H1 (cell line): ENCODE measurements around the gene CWC27. TPM values are rescaled to one million over a fixed set of nuclear protein-coding genes. Genes with fewer than 3 reads are reported as not detected.
A peak's percentile ranks its signal among the peaks of the same experiment; 100 is the strongest.

Source experiments
- CTCF ChIA-PET: fragments of 300-600 bp; sonication (Branson Sonifier 250); formaldehyde crosslinking; loops from one replicate; lab custom pipeline; 2021; ENCODE audit not compliant: partially characterized antibody; lab: Charles Lee
- POLR2A ChIA-PET: fragments of 300-600 bp; sonication (Branson Sonifier 250); formaldehyde crosslinking; loops from one replicate; lab custom pipeline; 2021; ENCODE audit warnings: inconsistent platforms; ENCODE audit not compliant: partially characterized antibody; lab: Charles Lee
- DNase-seq, 2 experiments: peaks; one replicate each; pipeline versions ENCODE4 v3.0.0 to v3.0.0-alpha.2; 2010 to 2022; ENCODE audit warnings: low spot score in 2 of 2, low read depth in 1 of 2, mixed read lengths in 1 of 2
- FAIRE-seq: peaks from 2 replicates; lab custom pipeline; 2011; peaks lifted over from hg19 to GRCh38; lab: Jason Lieb, UNC
- H2AFZ ChIP-seq: 2 replicates; pipeline ENCODE4 v1.8.1; 2012; ENCODE audit warnings: low read length, inconsistent platforms
- H2AK5ac ChIP-seq: 2 replicates; pipeline ENCODE4 v1.6.1; 2013; ENCODE audit warnings: low read depth, low read length
- H2BK120ac ChIP-seq: replicated peaks from 2 replicates; pipeline ENCODE3; 2013; ENCODE audit warnings: low read depth, low read length, inconsistent platforms
- H2BK12ac ChIP-seq: 2 replicates; pipeline ENCODE4 v1.6.1; 2013; ENCODE audit warnings: low read depth, low read length
- H2BK15ac ChIP-seq: 2 replicates; pipeline ENCODE4 v1.6.1; 2013; ENCODE audit warnings: low read length
- H2BK20ac ChIP-seq: 2 replicates; pipeline ENCODE4 v1.6.1; 2013; ENCODE audit warnings: low read length
- H2BK5ac ChIP-seq: 2 replicates; pipeline ENCODE4 v1.6.1; 2013; ENCODE audit warnings: low read depth, low read length
- H3K14ac ChIP-seq: 2 replicates; pipeline ENCODE4 v1.6.1; 2013; ENCODE audit warnings: inconsistent platforms; ENCODE audit not compliant: insufficient read length
- H3K18ac ChIP-seq: 2 replicates; pipeline ENCODE4 v1.6.1; 2013; ENCODE audit warnings: low read length; ENCODE audit errors: extremely low read depth
- H3K23ac ChIP-seq: 2 replicates; pipeline ENCODE4 v1.6.1; 2013; ENCODE audit warnings: inconsistent platforms; ENCODE audit not compliant: insufficient read length
- H3K23me2 ChIP-seq: 2 replicates; pipeline ENCODE4 v1.6.1; 2013; ENCODE audit warnings: low read depth, low read length
- H3K27ac ChIP-seq: 2 replicates; pipeline ENCODE4 v1.6.1; 2011; ENCODE audit warnings: low read depth, low read length, inconsistent platforms
- H3K27me3 ChIP-seq, 4 experiments: replicated peaks in 1 of 4; 1 replicate in 1 of 4; 2 replicates in 3 of 4; pipeline versions ENCODE4 v1.6.1 to v1.8.1; 2011 to 2013; ENCODE audit warnings: low read length in 3 of 4, mild to moderate bottlenecking in 3 of 4, inconsistent platforms in 2 of 4, mixed read lengths in 2 of 4, moderate library complexity in 1 of 4; ENCODE audit not compliant: control insufficient read depth in 3 of 4, insufficient read depth in 3 of 4; ENCODE audit errors: extremely low read depth in 1 of 4
- H3K36me3 ChIP-seq, 4 experiments: 2 replicates each; pipeline versions ENCODE4 v1.6.1 to v1.8.1; 2011 to 2013; ENCODE audit warnings: mild to moderate bottlenecking in 4 of 4, low read length in 3 of 4, moderate library complexity in 2 of 4, control low read depth in 1 of 4, inconsistent platforms in 1 of 4; ENCODE audit not compliant: insufficient read depth in 4 of 4, control insufficient read depth in 2 of 4
- H3K4ac ChIP-seq: replicated peaks from 2 replicates; pipeline ENCODE3; 2013; ENCODE audit warnings: low read length, low read depth, mixed read lengths, inconsistent platforms; ENCODE audit not compliant: insufficient read length
- H3K4me1 ChIP-seq, 4 experiments: replicated peaks in 1 of 4; 1 replicate in 1 of 4; 2 replicates in 3 of 4; pipeline versions ENCODE4 v1.6.1 to v1.8.1; 2011 to 2013; ENCODE audit warnings: low read length in 3 of 4, inconsistent platforms in 2 of 4, mixed read lengths in 1 of 4; ENCODE audit not compliant: insufficient read depth in 4 of 4, control insufficient read depth in 3 of 4
- H3K4me2 ChIP-seq, 2 experiments: 2 replicates each; pipeline versions ENCODE4 v1.6.1 to v1.8.1; 2011 to 2013; ENCODE audit warnings: low read depth in 2 of 2, low read length in 2 of 2, control low read depth in 1 of 2, inconsistent platforms in 1 of 2, mild to moderate bottlenecking in 1 of 2; ENCODE audit not compliant: insufficient read depth in 1 of 2
- H3K4me3 ChIP-seq, 4 experiments: fragments of 200-600, 300-600 bp in 1 of 4; sonication (generic), shearing (Covaris generic), sonication (Bioruptor Twin) in 1 of 4; 2 replicates each; pipeline versions ENCODE4 v1.5.1 to v1.8.1; 2011 to 2016; ENCODE audit warnings: low read length in 4 of 4, low read depth in 3 of 4, control low read depth in 2 of 4, inconsistent platforms in 2 of 4, mild to moderate bottlenecking in 2 of 4, mixed read lengths in 1 of 4, moderate library complexity in 1 of 4; ENCODE audit not compliant: insufficient read depth in 2 of 4; ENCODE audit errors: extremely low read depth in 1 of 4
- H3K56ac ChIP-seq: replicated peaks from 2 replicates; pipeline ENCODE3; 2013; ENCODE audit warnings: low read depth, mild to moderate bottlenecking, mixed read lengths, low read length, inconsistent platforms; ENCODE audit not compliant: insufficient read length
- H3K79me1 ChIP-seq: 2 replicates; pipeline ENCODE4 v1.6.1; 2013; ENCODE audit warnings: low read depth, low read length, control low read depth
- H3K79me2 ChIP-seq, 2 experiments: 2 replicates each; pipeline versions ENCODE4 v1.6.1 to v1.8.1; 2012 to 2013; ENCODE audit warnings: low read length in 2 of 2, mild to moderate bottlenecking in 2 of 2, inconsistent platforms in 1 of 2; ENCODE audit not compliant: insufficient read depth in 2 of 2, control insufficient read depth in 1 of 2
- H3K9ac ChIP-seq, 4 experiments: replicated peaks in 1 of 4; 1 replicate in 1 of 4; 2 replicates in 3 of 4; pipeline versions ENCODE4 v1.6.1 to v1.8.1; 2011 to 2013; ENCODE audit warnings: low read depth in 3 of 4, low read length in 3 of 4, control low read depth in 2 of 4, mild to moderate bottlenecking in 2 of 4, moderate library complexity in 2 of 4, inconsistent platforms in 1 of 4; ENCODE audit errors: extremely low read depth in 1 of 4
- H3K9me3 ChIP-seq, 2 experiments: 2 replicates each; pipeline versions ENCODE4 v1.6.1 to v1.8.1; 2012 to 2013; ENCODE audit warnings: mild to moderate bottlenecking in 2 of 2, moderate library complexity in 2 of 2, control low read depth in 1 of 2, inconsistent platforms in 1 of 2, low read depth in 1 of 2, low read length in 1 of 2, mixed read lengths in 1 of 2; ENCODE audit not compliant: insufficient read depth in 2 of 2
- H4K20me1 ChIP-seq, 2 experiments: replicated peaks in 1 of 2; 2 replicates each; pipeline versions ENCODE3 to v1.8.1; 2011 to 2013; ENCODE audit warnings: inconsistent platforms in 2 of 2, low read length in 2 of 2, mild to moderate bottlenecking in 1 of 2; ENCODE audit not compliant: insufficient read depth in 2 of 2, control insufficient read depth in 1 of 2
- H4K5ac ChIP-seq: 2 replicates; pipeline ENCODE4 v1.6.1; 2013; ENCODE audit warnings: low read length, low read depth, mixed read lengths, inconsistent platforms; ENCODE audit not compliant: insufficient read length
- H4K8ac ChIP-seq: 2 replicates; pipeline ENCODE4 v1.8.0; 2013; ENCODE audit warnings: mild to moderate bottlenecking, moderate library complexity, low read length, inconsistent platforms; ENCODE audit not compliant: insufficient read depth; ENCODE audit errors: extremely low read depth
- H4K91ac ChIP-seq: replicated peaks from 2 replicates; pipeline ENCODE3; 2013; ENCODE audit warnings: low read length, mixed read lengths, inconsistent platforms; ENCODE audit not compliant: insufficient read length
- CREB1 ChIP-seq: IDR thresholded peaks from 2 replicates; pipeline ENCODE4 v1.6.1; 2012; ENCODE audit warnings: inconsistent platforms
- EGR1 ChIP-seq: IDR thresholded peaks from 2 replicates; pipeline ENCODE4 v1.6.1; 2011; ENCODE audit warnings: low read depth, low read length, borderline replicate concordance
- HDAC2 ChIP-seq, 2 experiments: fragments of 300-600 bp in 1 of 2; sonication (generic) in 1 of 2; IDR thresholded peaks; 2 replicates each; pipeline ENCODE4 v1.6.1; 2011 to 2012; ENCODE audit warnings: low read depth in 2 of 2, low read length in 2 of 2, mild to moderate bottlenecking in 2 of 2, moderate library complexity in 2 of 2, borderline replicate concordance in 1 of 2, inconsistent platforms in 1 of 2
- SP4 ChIP-seq: IDR thresholded peaks from 2 replicates; pipeline ENCODE4 v1.6.1; 2012; ENCODE audit warnings: low read length, inconsistent platforms
- TCF12 ChIP-seq: IDR thresholded peaks from 2 replicates; pipeline ENCODE4 v1.6.1; 2011; ENCODE audit warnings: low read depth, mild to moderate bottlenecking, low read length
- YY1 ChIP-seq: IDR thresholded peaks from 2 replicates; pipeline ENCODE4 v1.6.1; 2011; ENCODE audit warnings: low read depth, mild to moderate bottlenecking, low read length
- WGBS, 2 experiments: shearing (Covaris generic) in 1 of 2; methylation state at CpG; one replicate each; pipeline versions ENCODE4 v1.1.6 to v1.1.7; 2013 to 2015; ENCODE audit warnings: low lambda C conversion rate in 2 of 2, mixed read lengths in 2 of 2, inconsistent platforms in 1 of 2, low coverage in 1 of 2, missing lambda C conversion rate in 1 of 2; ENCODE audit not compliant: insufficient replicate concordance in 2 of 2, insufficient coverage in 1 of 2, insufficient read length in 1 of 2; ENCODE audit errors: extremely low coverage in 1 of 2, missing lambda C conversion rate in 1 of 2; 5-methylcytosine and 5-hydroxymethylcytosine counted together
- polyA plus RNA-seq, 7 experiments: library from polyadenylated mRNA; depleted of rRNA in 3 of 7; stranded (reverse) in 5 of 7; unstranded in 2 of 7; fragments of >200 nt in 5 of 7; fragments of 200-250 nt in 2 of 7; gene quantifications; 1 replicate in 5 of 7; 2 replicates in 1 of 7; 4 replicates in 1 of 7; pipeline versions ENCODE4 v1.2.1 to v1.2.3, GENCODE V29; 2011 to 2013; ENCODE audit warnings: missing spikeins in 2 of 7, mixed read lengths in 2 of 7
- total RNA-seq: library from RNA; stranded (reverse); fragmentation: NEBNext Ultra II Directional; extraction: Animal tissue kit (Norgen Biotek cat#: 25700); gene quantifications from 2 replicates; pipeline ENCODE4 v1.2.1, GENCODE V29; 2021
- TF ChIP-seq, protein P1 (sequence below), 3 experiments: IDR thresholded peaks; 1 replicate in 2 of 3; 2 replicates in 1 of 3; pipeline versions ENCODE4 v1.5.1 to v1.6.1; 2011; ENCODE audit warnings: low read length in 3 of 3, mild to moderate bottlenecking in 3 of 3, inconsistent platforms in 2 of 3, low read depth in 1 of 3, moderate library complexity in 1 of 3; ENCODE audit not compliant: insufficient read depth in 1 of 3; ENCODE audit errors: control extremely low read depth in 1 of 3
- TF ChIP-seq, protein P2 (sequence below): IDR thresholded peaks from 2 replicates; pipeline ENCODE4 v1.6.1; 2012; ENCODE audit warnings: inconsistent platforms

CWC27 gene
- total and polyA plus RNA-seq, 2 of the 8 experiments (the other 6 are each of a cell fraction or from before 2014, with no cell fraction given): 24.9 to 43.4 TPM

DNA sequence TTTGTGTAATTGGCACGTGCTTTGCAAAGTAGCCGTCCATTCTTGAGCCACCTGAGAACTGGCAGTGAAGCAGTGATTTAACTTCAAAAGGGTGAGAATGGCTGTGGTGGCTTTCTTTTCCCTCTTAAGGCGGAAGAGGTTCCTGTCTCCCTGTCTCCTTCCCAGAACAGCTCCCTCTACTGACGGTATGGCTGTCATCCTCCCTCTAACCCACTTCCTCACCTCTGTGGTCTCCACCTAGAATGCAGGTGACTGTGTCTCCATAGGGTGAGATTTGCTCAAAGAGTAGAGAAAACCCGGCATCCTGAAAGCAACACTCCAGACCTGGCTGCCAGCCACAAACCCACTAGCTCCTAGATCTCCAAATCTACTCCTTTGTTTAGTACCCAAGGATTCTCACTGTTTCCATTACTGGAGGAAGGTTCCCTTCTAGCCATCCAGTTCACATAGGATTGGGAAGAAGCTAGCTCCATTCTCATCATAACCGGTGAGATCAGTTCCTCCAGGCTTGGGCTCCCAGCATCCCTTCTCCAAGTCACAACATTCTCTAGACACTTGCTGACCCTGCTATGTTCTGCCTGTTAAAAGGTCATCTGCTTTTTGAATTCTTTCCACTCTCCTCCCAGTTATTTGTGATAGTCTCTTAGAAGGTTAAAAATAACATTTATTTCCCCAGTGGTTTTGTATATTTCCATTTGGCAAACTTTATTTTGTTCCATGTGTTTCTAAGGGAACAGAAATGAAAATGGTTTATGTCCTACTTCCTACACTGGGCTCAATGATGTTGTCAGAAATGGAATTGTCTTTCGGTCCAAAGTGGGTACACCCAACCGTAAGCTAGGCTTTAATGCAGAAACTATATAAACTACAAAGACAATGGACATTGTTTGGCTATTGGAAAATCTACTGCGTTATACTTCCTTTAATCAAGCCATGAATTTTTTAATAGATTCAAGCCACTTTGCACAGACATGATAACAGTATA is 269.4 kb downstream of the CWC27 start:
- ChIA-PET POLR2A (interaction anchor here (0.6 to 0.9 kb wide), 2 partner anchors 9 to 27 kb away, joined by 3 to 4 read pairs; no protein-coding TSS in a partner anchor), CTCF (interaction anchor here (0.6 to 4.9 kb wide), 24 partner anchors 10 to 1986 kb away, joined by 3 to 27 read pairs (median 4); no protein-coding TSS in a partner anchor)
- no peak overlapping the region for H2BK120ac ChIP-seq
- H3K4me3 ChIP-seq: no peak overlapping the region
- H3K4me2 ChIP-seq: no peak overlapping the region
- peak; percentile 44 to 66 for DNase-seq
- no peak overlapping the region for H3K56ac ChIP-seq
- no peak overlapping the region for H3K27ac ChIP-seq
- no peaks in the 10 kb centered on the region for H3K36me3 ChIP-seq
- no peaks in the 10 kb centered on the region for H3K79me1 ChIP-seq
- H2BK15ac ChIP-seq: no peak overlapping the region
- no peak overlapping the region for H4K8ac ChIP-seq
- peak; percentile 62 for FAIRE-seq
- no peak overlapping the region for H3K18ac ChIP-seq
- no peak overlapping the region for H3K14ac ChIP-seq
- peaks cover 0 to 3% (median 0%) of the 10 kb centered on the region in 4 experiments; a peak in 2 of 7 replicates for H3K27me3 ChIP-seq
- H3K23ac ChIP-seq: no peak overlapping the region
- no peaks in the 10 kb centered on the region for H3K23me2 ChIP-seq
- H4K91ac ChIP-seq: no peak overlapping the region
- no peaks in the 10 kb centered on the region for H3K9me3 ChIP-seq
- H2AFZ ChIP-seq: peak overlapping the region; percentile 61; the same call in 1 of the 2 replicates
- no peak overlapping the region for H3K4ac ChIP-seq
- no peak overlapping the region for H3K9ac ChIP-seq
- no peak overlapping the region for H2BK12ac ChIP-seq
- no peaks in the 10 kb centered on the region for H3K79me2 ChIP-seq
- no peak overlapping the region for H2AK5ac ChIP-seq
- WGBS, 2 experiments: 62% methylated on average over 9 of the region's 9 CpGs; no CpG with 5 or more reads in 1 of the 2 experiments
- H3K4me1 ChIP-seq: peaks cover 2 to 10% (median 4%) of the 10 kb centered on the region in 4 experiments
- no peak overlapping the region for H4K5ac ChIP-seq
- no peak overlapping the region for H2BK5ac ChIP-seq
- no peak overlapping the region for H2BK20ac ChIP-seq
- H4K20me1 ChIP-seq: no peaks in the 10 kb centered on the region
- TF ChIP-seq EGR1 (peak; percentile 62; the same call in 1 of the 2 replicates), HDAC2 (IDR thresholded peaks at IDR 0.05; ENCODE audit: borderline replicate concordance in 1 of 2, low read depth in 2 of 2, low read length in 2 of 2) (no peak), YY1 (0 out of 2 replicates have a peak, but pooled peaks have one; percentile 45), CREB1 (peak; percentile 65), TCF12 (no peak), SP4 (no peak)
- TF ChIP-seq, protein P1, sequence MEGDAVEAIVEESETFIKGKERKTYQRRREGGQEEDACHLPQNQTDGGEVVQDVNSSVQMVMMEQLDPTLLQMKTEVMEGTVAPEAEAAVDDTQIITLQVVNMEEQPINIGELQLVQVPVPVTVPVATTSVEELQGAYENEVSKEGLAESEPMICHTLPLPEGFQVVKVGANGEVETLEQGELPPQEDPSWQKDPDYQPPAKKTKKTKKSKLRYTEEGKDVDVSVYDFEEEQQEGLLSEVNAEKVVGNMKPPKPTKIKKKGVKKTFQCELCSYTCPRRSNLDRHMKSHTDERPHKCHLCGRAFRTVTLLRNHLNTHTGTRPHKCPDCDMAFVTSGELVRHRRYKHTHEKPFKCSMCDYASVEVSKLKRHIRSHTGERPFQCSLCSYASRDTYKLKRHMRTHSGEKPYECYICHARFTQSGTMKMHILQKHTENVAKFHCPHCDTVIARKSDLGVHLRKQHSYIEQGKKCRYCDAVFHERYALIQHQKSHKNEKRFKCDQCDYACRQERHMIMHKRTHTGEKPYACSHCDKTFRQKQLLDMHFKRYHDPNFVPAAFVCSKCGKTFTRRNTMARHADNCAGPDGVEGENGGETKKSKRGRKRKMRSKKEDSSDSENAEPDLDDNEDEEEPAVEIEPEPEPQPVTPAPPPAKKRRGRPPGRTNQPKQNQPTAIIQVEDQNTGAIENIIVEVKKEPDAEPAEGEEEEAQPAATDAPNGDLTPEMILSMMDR (IDR thresholded peaks at IDR 0.05; ENCODE audit: control extremely low read depth in 1 of 3, insufficient read depth in 1 of 3, low read depth in 1 of 3, low read length in 3 of 3): peak; percentile 77 to 87 (median 79)
- TF ChIP-seq, protein P2, sequence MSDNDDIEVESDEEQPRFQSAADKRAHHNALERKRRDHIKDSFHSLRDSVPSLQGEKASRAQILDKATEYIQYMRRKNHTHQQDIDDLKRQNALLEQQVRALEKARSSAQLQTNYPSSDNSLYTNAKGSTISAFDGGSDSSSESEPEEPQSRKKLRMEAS: peak; percentile 25; the same call in 1 of the 2 replicates
